Measurements from ENCODE around the gene SPAG6.

GRCh38 chr10:22351131-22351703 is 5.9 kb downstream of the SPAG6 start:
- TF ChIP-seq CTCF (IDR thresholded peaks at IDR 0.05) (no peak), POLR2A (IDR thresholded peaks at IDR 0.05) (no peak)
